Panc1 (cell line): ENCODE measurements around the gene EXOC6B. TPM values are rescaled to one million over a fixed set of nuclear protein-coding genes. Genes with fewer than 3 reads are reported as not detected.

Source experiments
- ATAC-seq: fragments of 200-7000 bp; cut with Tn5 transposase; 2 replicates; pipeline ENCODE4 v1.9.1; 2020; ENCODE audit warnings: mild to moderate bottlenecking, moderate library complexity
- BruUV-seq: library from RNA; stranded (reverse); fragments of 400-500 nt; replicated peaks from 2 replicates; lab custom pipeline; 2021; lab: Mats Ljungman, UMichigan
- CTCF ChIA-PET: fragments of 300-600 bp; sonication (Branson Sonifier 250); formaldehyde crosslinking; loops from one replicate; lab custom pipeline; 2022; ENCODE audit warnings: antibody characterized with exemption; lab: Charles Lee
- POLR2A ChIA-PET: fragments of 300-600 bp; sonication (Branson Sonifier 250); formaldehyde crosslinking; loops from one replicate; lab custom pipeline; 2022; ENCODE audit warnings: antibody characterized with exemption; lab: Charles Lee
- DNase-seq: peaks from one replicate; pipeline ENCODE4 v3.0.0-alpha.2; 2010; ENCODE audit warnings: low read depth, low spot score
- H3K27ac ChIP-seq: 2 replicates; pipeline ENCODE4 v1.5.1; 2011; ENCODE audit warnings: mild to moderate bottlenecking, low read length, inconsistent platforms
- H3K27me3 ChIP-seq: fragments of 200-500 bp; sonication (Bioruptor generic); 2 replicates; pipeline ENCODE4 v1.6.0; 2014; ENCODE audit warnings: low read length, inconsistent platforms; ENCODE audit not compliant: control insufficient read depth, insufficient read depth
- H3K36me3 ChIP-seq: fragments of 200-500 bp; sonication (Bioruptor generic); 2 replicates; pipeline ENCODE4 v1.5.1; 2014; ENCODE audit warnings: inconsistent platforms, mild to moderate bottlenecking, low read length, moderate library complexity; ENCODE audit not compliant: control insufficient read depth, insufficient read depth
- H3K4me1 ChIP-seq: 2 replicates; pipeline ENCODE4 v1.5.1; 2011; ENCODE audit warnings: inconsistent platforms, mild to moderate bottlenecking, low read length, moderate library complexity; ENCODE audit not compliant: control insufficient read depth, insufficient read depth
- H3K4me3 ChIP-seq, 2 experiments: 2 replicates each; pipeline ENCODE4 v1.5.1; 2011 to 2012; ENCODE audit warnings: low read depth in 2 of 2, low read length in 2 of 2, mild to moderate bottlenecking in 2 of 2, inconsistent platforms in 1 of 2, moderate library complexity in 1 of 2
- H3K9me3 ChIP-seq: fragments of 200-500 bp; sonication (Bioruptor generic); 2 replicates; pipeline ENCODE4 v1.5.1; 2014; ENCODE audit warnings: low read depth, mild to moderate bottlenecking, inconsistent platforms, low read length, moderate library complexity; ENCODE audit not compliant: control insufficient read depth, insufficient read depth
- POLR2AphosphoS5 ChIP-seq: IDR thresholded peaks from 2 replicates; pipeline ENCODE4 v1.6.1; 2012; ENCODE audit warnings: mild to moderate bottlenecking, low read depth, low read length, moderate library complexity
- SIN3A ChIP-seq: IDR thresholded peaks from 2 replicates; pipeline ENCODE4 v1.6.1; 2012; ENCODE audit warnings: low read depth, mild to moderate bottlenecking, low read length, moderate library complexity, borderline replicate concordance; ENCODE audit not compliant: insufficient read depth
- TCF7L2 ChIP-seq: IDR thresholded peaks from 2 replicates; pipeline ENCODE4 v1.6.1; 2011; ENCODE audit warnings: mild to moderate bottlenecking, low read depth, low read length, inconsistent platforms
- in situ Hi-C: cut with HindIII; loops from 2 replicates; pipeline ENCODE4 v1.10.0; 2016; ENCODE audit warnings: low sequenced_read_pairs, low pct_unique_long_range_greater_than_20kb
- intact Hi-C: fragments of 100-400 bp; cut with micrococcal nuclease; formaldehyde crosslinking; loops from one replicate; pipeline ENCODE4 v1.10.0; 2022; ENCODE audit not compliant: unreplicated experiment
- total RNA-seq: library from RNA; stranded (reverse); gene quantifications from one replicate; pipeline ENCODE4 v1.2.1, GENCODE V29; 2021; ENCODE audit not compliant: unreplicated experiment
- TF ChIP-seq, protein P1 (sequence below): fragments of 450-650 bp; IDR thresholded peaks from 2 replicates; pipeline ENCODE4 v1.5.1; 2017; ENCODE audit warnings: mild to moderate bottlenecking
- TF ChIP-seq, protein P2 (sequence below), 2 experiments: IDR thresholded peaks; 2 replicates each; pipeline ENCODE4 v1.6.1; 2011 to 2012; ENCODE audit warnings: low read depth in 2 of 2, control low read depth in 1 of 2, low read length in 1 of 2, mild to moderate bottlenecking in 1 of 2, moderate library complexity in 1 of 2; ENCODE audit not compliant: insufficient read depth in 1 of 2

EXOC6B gene
- total RNA-seq, 1 experiment from 2014 or later: 23.2 TPM

DNA sequence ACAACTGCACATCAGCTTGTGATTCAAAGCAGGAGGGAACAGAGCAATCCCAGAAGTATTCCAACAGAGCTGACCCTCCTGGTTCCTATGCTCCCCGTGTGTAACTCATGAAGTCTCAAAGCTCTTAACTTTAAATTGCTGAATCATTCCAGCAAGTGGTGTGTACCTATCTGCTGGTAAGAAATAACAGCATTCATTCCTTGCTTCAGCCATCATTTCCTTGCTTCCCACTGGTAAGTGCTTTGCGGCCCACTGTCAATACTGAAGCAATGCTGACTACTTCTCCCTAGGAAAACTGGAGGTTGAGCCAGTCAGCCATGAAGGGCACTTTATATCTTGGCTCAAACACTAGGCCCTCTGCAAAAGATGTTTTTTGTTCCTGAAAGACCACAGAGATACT lies 222.4 kb downstream of the EXOC6B start:
- in situ Hi-C loops: no loop called here
- H3K36me3 ChIP-seq: no peaks in the 10 kb centered on the region
- no TSS peak for BruUV-seq
- H3K4me3 ChIP-seq: no peak overlapping the region
- POLR2A ChIA-PET: no interaction called here
- no peaks in the 10 kb centered on the region for H3K27me3 ChIP-seq
- no peak overlapping the region for H3K27ac ChIP-seq
- intact Hi-C loops: loop anchor here (10.0 kb wide), 1 partner anchor 261 kb away; no protein-coding TSS in a partner anchor
- DNase-seq (no peak), ATAC-seq (no peak)
- CTCF ChIA-PET: no interaction called here
- TF ChIP-seq TCF7L2: no peak
- TF ChIP-seq SIN3A: no peak
- TF ChIP-seq, protein P1, sequence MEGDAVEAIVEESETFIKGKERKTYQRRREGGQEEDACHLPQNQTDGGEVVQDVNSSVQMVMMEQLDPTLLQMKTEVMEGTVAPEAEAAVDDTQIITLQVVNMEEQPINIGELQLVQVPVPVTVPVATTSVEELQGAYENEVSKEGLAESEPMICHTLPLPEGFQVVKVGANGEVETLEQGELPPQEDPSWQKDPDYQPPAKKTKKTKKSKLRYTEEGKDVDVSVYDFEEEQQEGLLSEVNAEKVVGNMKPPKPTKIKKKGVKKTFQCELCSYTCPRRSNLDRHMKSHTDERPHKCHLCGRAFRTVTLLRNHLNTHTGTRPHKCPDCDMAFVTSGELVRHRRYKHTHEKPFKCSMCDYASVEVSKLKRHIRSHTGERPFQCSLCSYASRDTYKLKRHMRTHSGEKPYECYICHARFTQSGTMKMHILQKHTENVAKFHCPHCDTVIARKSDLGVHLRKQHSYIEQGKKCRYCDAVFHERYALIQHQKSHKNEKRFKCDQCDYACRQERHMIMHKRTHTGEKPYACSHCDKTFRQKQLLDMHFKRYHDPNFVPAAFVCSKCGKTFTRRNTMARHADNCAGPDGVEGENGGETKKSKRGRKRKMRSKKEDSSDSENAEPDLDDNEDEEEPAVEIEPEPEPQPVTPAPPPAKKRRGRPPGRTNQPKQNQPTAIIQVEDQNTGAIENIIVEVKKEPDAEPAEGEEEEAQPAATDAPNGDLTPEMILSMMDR: no peak
- TF ChIP-seq, protein P2, sequence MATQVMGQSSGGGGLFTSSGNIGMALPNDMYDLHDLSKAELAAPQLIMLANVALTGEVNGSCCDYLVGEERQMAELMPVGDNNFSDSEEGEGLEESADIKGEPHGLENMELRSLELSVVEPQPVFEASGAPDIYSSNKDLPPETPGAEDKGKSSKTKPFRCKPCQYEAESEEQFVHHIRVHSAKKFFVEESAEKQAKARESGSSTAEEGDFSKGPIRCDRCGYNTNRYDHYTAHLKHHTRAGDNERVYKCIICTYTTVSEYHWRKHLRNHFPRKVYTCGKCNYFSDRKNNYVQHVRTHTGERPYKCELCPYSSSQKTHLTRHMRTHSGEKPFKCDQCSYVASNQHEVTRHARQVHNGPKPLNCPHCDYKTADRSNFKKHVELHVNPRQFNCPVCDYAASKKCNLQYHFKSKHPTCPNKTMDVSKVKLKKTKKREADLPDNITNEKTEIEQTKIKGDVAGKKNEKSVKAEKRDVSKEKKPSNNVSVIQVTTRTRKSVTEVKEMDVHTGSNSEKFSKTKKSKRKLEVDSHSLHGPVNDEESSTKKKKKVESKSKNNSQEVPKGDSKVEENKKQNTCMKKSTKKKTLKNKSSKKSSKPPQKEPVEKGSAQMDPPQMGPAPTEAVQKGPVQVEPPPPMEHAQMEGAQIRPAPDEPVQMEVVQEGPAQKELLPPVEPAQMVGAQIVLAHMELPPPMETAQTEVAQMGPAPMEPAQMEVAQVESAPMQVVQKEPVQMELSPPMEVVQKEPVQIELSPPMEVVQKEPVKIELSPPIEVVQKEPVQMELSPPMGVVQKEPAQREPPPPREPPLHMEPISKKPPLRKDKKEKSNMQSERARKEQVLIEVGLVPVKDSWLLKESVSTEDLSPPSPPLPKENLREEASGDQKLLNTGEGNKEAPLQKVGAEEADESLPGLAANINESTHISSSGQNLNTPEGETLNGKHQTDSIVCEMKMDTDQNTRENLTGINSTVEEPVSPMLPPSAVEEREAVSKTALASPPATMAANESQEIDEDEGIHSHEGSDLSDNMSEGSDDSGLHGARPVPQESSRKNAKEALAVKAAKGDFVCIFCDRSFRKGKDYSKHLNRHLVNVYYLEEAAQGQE (IDR thresholded peaks at IDR 0.05; ENCODE audit: insufficient read depth in 1 of 2, low read depth in 2 of 2, low read length in 1 of 2): no peak
- TF ChIP-seq POLR2AphosphoS5: no peak
- no peaks in the 10 kb centered on the region for H3K4me1 ChIP-seq
- H3K9me3 ChIP-seq: no peaks in the 10 kb centered on the region

DNA sequence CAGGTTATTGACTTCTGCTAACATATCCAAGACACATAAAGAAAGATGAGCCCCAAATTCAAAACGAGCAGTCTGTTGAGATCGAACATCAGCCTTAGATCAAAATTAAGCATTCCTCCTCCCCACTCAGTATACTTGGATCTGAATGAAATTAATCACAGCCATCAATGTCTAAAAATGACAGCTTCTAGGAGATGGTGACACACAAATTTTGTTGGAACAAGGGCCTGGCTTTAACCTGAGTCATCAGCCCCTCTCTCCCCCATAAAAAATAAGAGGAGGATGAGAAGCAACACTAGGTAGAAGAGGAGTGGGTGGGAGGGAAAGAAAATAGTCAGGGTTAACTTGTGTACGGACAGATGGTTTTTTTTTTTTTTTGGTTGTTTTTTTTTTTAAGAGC lies 223.1 kb downstream of the EXOC6B start:
- ChIA-PET CTCF (no interaction called here), POLR2A (no interaction called here)
- no peaks in the 10 kb centered on the region for H3K4me1 ChIP-seq
- intact Hi-C loops: loop anchor here (10.0 kb wide), 1 partner anchor 262 kb away; no protein-coding TSS in a partner anchor
- no peaks in the 10 kb centered on the region for H3K27me3 ChIP-seq
- TF ChIP-seq, protein P1: no peak
- TF ChIP-seq TCF7L2: no peak
- no peak for TF ChIP-seq SIN3A
- TF ChIP-seq, protein P2 (IDR thresholded peaks at IDR 0.05; ENCODE audit: insufficient read depth in 1 of 2, low read depth in 2 of 2, low read length in 1 of 2): no peak
- TF ChIP-seq POLR2AphosphoS5: no peak
- DNase-seq (no peak), ATAC-seq (no peak)
- in situ Hi-C loops: no loop called here
- H3K9me3 ChIP-seq: no peaks in the 10 kb centered on the region
- no TSS peak for BruUV-seq
- H3K4me3 ChIP-seq: no peak overlapping the region
- H3K36me3 ChIP-seq: no peaks in the 10 kb centered on the region
- H3K27ac ChIP-seq: no peak overlapping the region
